PC-3 (cell line): ENCODE measurements around the gene RAB6A. TPM values are rescaled to one million over a fixed set of nuclear protein-coding genes. Genes with fewer than 3 reads are reported as not detected.

Source experiments
- ATAC-seq: fragments of 200-7000 bp; cut with Tn5 transposase; 2 replicates; pipeline ENCODE4 v1.9.1; 2020; ENCODE audit warnings: mild to moderate bottlenecking, moderate library complexity
- BruUV-seq: library from RNA; stranded (reverse); fragments of 400-500 nt; replicated peaks from 2 replicates; lab custom pipeline; 2021; lab: Mats Ljungman, UMichigan
- CTCF ChIA-PET: fragments of 300-600 bp; sonication (Branson Sonifier 250); formaldehyde crosslinking; loops from one replicate; lab custom pipeline; 2022; ENCODE audit warnings: antibody characterized with exemption; lab: Charles Lee
- POLR2A ChIA-PET: fragments of 300-600 bp; sonication (Branson Sonifier 250); formaldehyde crosslinking; loops from one replicate; lab custom pipeline; 2022; ENCODE audit warnings: antibody characterized with exemption; ENCODE audit not compliant: unreplicated experiment; lab: Charles Lee
- DNase-seq: peaks from one replicate; pipeline ENCODE4 v3.0.0-alpha.2; 2015
- H2AFZ ChIP-seq: fragments of 300-600 bp; sonication (generic); 2 replicates; pipeline ENCODE4 v1.6.0; 2016; ENCODE audit warnings: antibody characterized with exemption, low read length
- H3F3A ChIP-seq: fragments of 300-600 bp; sonication (generic); one replicate; pipeline ENCODE4 v1.6.0; 2017; ENCODE audit warnings: antibody characterized with exemption, low read length, control low read depth, mild to moderate bottlenecking; ENCODE audit not compliant: unreplicated experiment
- H3K27ac ChIP-seq: fragments of 300-600 bp; sonication (generic); 2 replicates; pipeline ENCODE4 v1.5.1; 2016; ENCODE audit warnings: mild to moderate bottlenecking, low read length
- H3K27me3 ChIP-seq: fragments of 300-600 bp; sonication (generic); 2 replicates; pipeline ENCODE4 v1.6.1; 2016; ENCODE audit warnings: low read length, mixed read lengths
- H3K36me3 ChIP-seq: fragments of 300-600 bp; sonication (generic); 2 replicates; pipeline ENCODE4 v1.6.1; 2016; ENCODE audit warnings: low read depth, mixed run types, low read length, mixed read lengths
- H3K4me1 ChIP-seq: fragments of 300-600 bp; sonication (generic); 2 replicates; pipeline ENCODE4 v1.5.1; 2016; ENCODE audit warnings: low read length; ENCODE audit not compliant: insufficient read depth
- H3K4me2 ChIP-seq: fragments of 300-600 bp; sonication (generic); 2 replicates; pipeline ENCODE4 v1.6.0; 2016; ENCODE audit warnings: low read length
- H3K4me3 ChIP-seq: fragments of 300-600 bp; sonication (generic); 2 replicates; pipeline ENCODE4 v1.5.1; 2016; ENCODE audit warnings: mild to moderate bottlenecking, low read length, mixed read lengths
- H3K79me2 ChIP-seq: fragments of 300-600 bp; sonication (generic); 2 replicates; pipeline ENCODE4 v1.6.1; 2017; ENCODE audit warnings: low read length, mixed read lengths
- H3K9ac ChIP-seq: fragments of 300-600 bp; sonication (generic); 2 replicates; pipeline ENCODE4 v1.6.0; 2016; ENCODE audit warnings: mild to moderate bottlenecking, low read length
- H3K9me2 ChIP-seq: fragments of 300-600 bp; sonication (generic); replicated peaks from 2 replicates; pipeline ENCODE4 v1.6.1; 2016; ENCODE audit warnings: mixed run types, low read length, mixed read lengths
- H3K9me3 ChIP-seq: fragments of 300-600 bp; sonication (generic); 2 replicates; pipeline ENCODE4 v1.6.1; 2016; ENCODE audit warnings: low read length, mixed read lengths
- H4K20me1 ChIP-seq: fragments of 300-600 bp; sonication (generic); 2 replicates; pipeline ENCODE4 v1.6.1; 2016; ENCODE audit warnings: low read length, mixed read lengths
- EZH2 ChIP-seq: fragments of 300-600 bp; sonication (generic); IDR thresholded peaks from one replicate; pipeline ENCODE4 v1.6.1; 2017; ENCODE audit warnings: antibody characterized with exemption, mild to moderate bottlenecking, low read length; ENCODE audit not compliant: unreplicated experiment
- EZH2phosphoT487 ChIP-seq: fragments of 300-600 bp; sonication (generic); IDR thresholded peaks from 2 replicates; pipeline ENCODE4 v1.6.1; 2018; ENCODE audit warnings: mild to moderate bottlenecking, antibody characterized with exemption, low read length, borderline replicate concordance
- intact Hi-C: fragments of 100-400 bp; cut with micrococcal nuclease; formaldehyde crosslinking; loops from 2 replicates; pipeline ENCODE4 v1.9.0; 2023
- total RNA-seq: library from RNA; depleted of rRNA; stranded (reverse); fragments of >200 nt; gene quantifications from 2 replicates; pipeline ENCODE4 v1.2.3, GENCODE V29; 2014
- TF ChIP-seq, protein P1 (sequence below): fragments of 300-600 bp; sonication (generic); conservative IDR thresholded peaks from 2 replicates; pipeline ENCODE4 v1.5.1; 2017; ENCODE audit warnings: antibody characterized with exemption, low read depth, mild to moderate bottlenecking, low read length

Gene RAB6A
- total RNA-seq, 1 experiment from 2014 or later = 97.9 TPM

DNA sequence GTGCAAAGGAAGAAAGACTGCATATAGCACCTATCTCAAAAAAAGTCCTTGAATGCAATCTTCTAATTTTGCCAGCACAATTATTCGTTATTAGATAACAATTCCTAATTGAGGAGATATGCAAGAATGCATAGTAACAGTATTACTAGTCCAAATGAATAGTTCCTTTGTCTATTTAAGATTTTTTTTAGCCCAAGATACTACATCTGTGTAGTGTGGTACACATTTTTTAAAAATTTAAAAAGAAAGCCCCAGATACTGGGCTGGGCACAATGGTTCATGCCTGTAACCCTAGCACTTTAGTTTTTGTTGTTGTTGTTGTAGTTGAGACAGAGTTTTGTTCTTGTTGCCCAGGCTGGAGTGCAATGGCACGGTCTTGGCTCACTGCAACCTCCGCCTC lies 43.7 kb downstream of the RAB6A start:
- DNase-seq = no peak
- H3K79me2 ChIP-seq = no peaks in the 10 kb centered on the region

DNA sequence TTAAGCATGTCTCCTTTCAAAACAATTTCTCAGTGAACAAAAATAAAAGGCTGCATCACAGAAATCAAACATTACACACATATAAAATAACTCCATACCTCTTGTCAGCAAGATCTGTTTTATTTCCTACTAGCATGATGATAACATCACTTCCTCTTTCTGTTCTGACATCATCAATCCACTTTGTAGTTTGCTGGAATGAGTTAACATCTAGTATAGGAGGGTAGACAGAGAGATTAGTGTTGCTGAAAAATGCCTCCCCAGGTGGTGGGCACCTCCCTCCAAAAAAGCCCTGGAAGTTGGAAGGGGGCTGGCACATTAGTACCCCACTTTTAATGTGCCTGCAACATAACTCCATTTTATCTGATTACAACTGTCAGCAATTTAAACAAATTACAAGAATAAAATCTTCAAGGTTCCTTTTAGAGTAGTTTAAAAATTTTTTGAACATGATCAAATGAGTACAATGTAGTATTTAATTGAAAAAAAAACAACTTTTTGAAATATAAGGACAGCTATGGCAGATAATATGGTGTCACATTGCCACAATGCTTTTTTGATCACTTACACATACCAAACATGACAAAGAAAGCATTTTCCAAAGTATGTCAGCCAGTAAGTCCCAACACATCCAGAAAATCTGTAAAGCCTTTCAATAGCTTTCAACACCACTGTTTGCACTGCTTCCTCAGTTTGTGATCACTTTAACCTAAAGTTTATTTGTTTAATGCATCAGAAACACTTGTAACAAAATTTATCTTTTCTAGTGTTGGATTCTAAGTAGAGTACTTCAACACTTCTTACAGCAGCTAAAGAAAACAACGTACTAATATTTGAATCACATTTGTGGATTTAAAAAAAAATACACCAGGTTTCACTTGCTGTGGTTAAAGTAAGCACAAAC lies 44.5 kb downstream of the RAB6A start:
- no peak overlapping the region for H2AFZ ChIP-seq
- H3K27ac ChIP-seq = no peak overlapping the region
- CTCF ChIA-PET = no interaction called here
- H3K9me3 ChIP-seq = no peaks in the 10 kb centered on the region
- H3K4me1 ChIP-seq = no peaks in the 10 kb centered on the region
- H3K79me2 ChIP-seq = no peaks in the 10 kb centered on the region
- no peak for ATAC-seq
- H4K20me1 ChIP-seq = no peaks in the 10 kb centered on the region; the same call in 1 of the 2 replicates
- H3K27me3 ChIP-seq = no peaks in the 10 kb centered on the region
- no peak overlapping the region for H3K9ac ChIP-seq
- H3K36me3 ChIP-seq = peaks cover 18% of the 10 kb centered on the region
- POLR2A ChIA-PET = no interaction called here
- no peak for TF ChIP-seq EZH2phosphoT487
- no peak for TF ChIP-seq EZH2
- TF ChIP-seq, protein P1, sequence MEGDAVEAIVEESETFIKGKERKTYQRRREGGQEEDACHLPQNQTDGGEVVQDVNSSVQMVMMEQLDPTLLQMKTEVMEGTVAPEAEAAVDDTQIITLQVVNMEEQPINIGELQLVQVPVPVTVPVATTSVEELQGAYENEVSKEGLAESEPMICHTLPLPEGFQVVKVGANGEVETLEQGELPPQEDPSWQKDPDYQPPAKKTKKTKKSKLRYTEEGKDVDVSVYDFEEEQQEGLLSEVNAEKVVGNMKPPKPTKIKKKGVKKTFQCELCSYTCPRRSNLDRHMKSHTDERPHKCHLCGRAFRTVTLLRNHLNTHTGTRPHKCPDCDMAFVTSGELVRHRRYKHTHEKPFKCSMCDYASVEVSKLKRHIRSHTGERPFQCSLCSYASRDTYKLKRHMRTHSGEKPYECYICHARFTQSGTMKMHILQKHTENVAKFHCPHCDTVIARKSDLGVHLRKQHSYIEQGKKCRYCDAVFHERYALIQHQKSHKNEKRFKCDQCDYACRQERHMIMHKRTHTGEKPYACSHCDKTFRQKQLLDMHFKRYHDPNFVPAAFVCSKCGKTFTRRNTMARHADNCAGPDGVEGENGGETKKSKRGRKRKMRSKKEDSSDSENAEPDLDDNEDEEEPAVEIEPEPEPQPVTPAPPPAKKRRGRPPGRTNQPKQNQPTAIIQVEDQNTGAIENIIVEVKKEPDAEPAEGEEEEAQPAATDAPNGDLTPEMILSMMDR = no peak
- H3F3A ChIP-seq = no peaks in the 10 kb centered on the region
- BruUV-seq = no TSS peak
- no peak overlapping the region for H3K4me2 ChIP-seq
- no peak overlapping the region for H3K4me3 ChIP-seq
- no peak for DNase-seq
- intact Hi-C loops = no loop called here
- no peaks in the 10 kb centered on the region for H3K9me2 ChIP-seq

More for the DNA sequence above, 43.7 kb downstream of the RAB6A start:
- ATAC-seq = no peak
- H3K4me1 ChIP-seq = no peaks in the 10 kb centered on the region
- intact Hi-C loops = no loop called here
- H3K4me3 ChIP-seq = no peak overlapping the region
- no peaks in the 10 kb centered on the region; the same call in 1 of the 2 replicates for H4K20me1 ChIP-seq
- CTCF ChIA-PET = no interaction called here
- no peaks in the 10 kb centered on the region for H3K27me3 ChIP-seq
- H3K9ac ChIP-seq = no peak overlapping the region
- no peak overlapping the region for H3K27ac ChIP-seq
- no peak overlapping the region for H2AFZ ChIP-seq
- H3F3A ChIP-seq = no peaks in the 10 kb centered on the region
- H3K9me3 ChIP-seq = no peaks in the 10 kb centered on the region
- POLR2A ChIA-PET = no interaction called here
- H3K36me3 ChIP-seq = peaks cover 18% of the 10 kb centered on the region
- BruUV-seq = no TSS peak
- no peaks in the 10 kb centered on the region for H3K9me2 ChIP-seq
- no peak for TF ChIP-seq EZH2
- TF ChIP-seq EZH2phosphoT487 = no peak
- TF ChIP-seq, protein P1 = no peak
- H3K4me2 ChIP-seq = no peak overlapping the region

DNA sequence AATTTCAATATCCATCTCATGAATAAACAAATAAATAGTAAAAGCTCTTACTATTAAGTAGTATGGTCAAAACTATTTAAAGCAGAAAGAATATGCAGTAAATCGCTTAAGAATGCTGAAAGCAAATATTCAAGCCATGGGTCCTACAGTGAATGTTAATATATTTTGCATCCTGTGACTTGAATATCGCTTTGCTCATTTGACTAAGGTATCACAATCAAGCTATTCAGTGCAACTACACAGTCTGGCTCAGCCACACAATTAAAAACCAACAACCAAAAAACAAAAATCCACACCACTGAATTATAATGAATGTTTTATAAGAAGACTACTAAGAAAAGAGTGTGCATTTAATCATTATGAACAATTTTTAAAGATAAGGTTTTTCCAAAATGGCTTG lies 45.3 kb downstream of the RAB6A start:
- CTCF ChIA-PET = no interaction called here
- Histone ChIP-seq H3K36me3 (peaks cover 15% of the 10 kb centered on the region), H3K4me2 (no peak overlapping the region), H4K20me1 (no peaks in the 10 kb centered on the region; the same call in 1 of the 2 replicates), H3K9me2 (no peaks in the 10 kb centered on the region), H3K79me2 (no peaks in the 10 kb centered on the region), H2AFZ (no peak overlapping the region), H3K4me1 (no peaks in the 10 kb centered on the region), H3K27me3 (no peaks in the 10 kb centered on the region), H3F3A (no peaks in the 10 kb centered on the region), H3K9ac (no peak overlapping the region), H3K4me3 (no peak overlapping the region), H3K9me3 (no peaks in the 10 kb centered on the region), H3K27ac (no peak overlapping the region)
- no peak for DNase-seq
- no peak for ATAC-seq
- no peak for TF ChIP-seq EZH2
- no peak for TF ChIP-seq EZH2phosphoT487
- TF ChIP-seq, protein P1 = no peak
- no TSS peak for BruUV-seq
- POLR2A ChIA-PET = no interaction called here
- intact Hi-C loops = no loop called here
